ENCODE measurements around the gene CIDEB.

The CIDEB gene

DNA sequence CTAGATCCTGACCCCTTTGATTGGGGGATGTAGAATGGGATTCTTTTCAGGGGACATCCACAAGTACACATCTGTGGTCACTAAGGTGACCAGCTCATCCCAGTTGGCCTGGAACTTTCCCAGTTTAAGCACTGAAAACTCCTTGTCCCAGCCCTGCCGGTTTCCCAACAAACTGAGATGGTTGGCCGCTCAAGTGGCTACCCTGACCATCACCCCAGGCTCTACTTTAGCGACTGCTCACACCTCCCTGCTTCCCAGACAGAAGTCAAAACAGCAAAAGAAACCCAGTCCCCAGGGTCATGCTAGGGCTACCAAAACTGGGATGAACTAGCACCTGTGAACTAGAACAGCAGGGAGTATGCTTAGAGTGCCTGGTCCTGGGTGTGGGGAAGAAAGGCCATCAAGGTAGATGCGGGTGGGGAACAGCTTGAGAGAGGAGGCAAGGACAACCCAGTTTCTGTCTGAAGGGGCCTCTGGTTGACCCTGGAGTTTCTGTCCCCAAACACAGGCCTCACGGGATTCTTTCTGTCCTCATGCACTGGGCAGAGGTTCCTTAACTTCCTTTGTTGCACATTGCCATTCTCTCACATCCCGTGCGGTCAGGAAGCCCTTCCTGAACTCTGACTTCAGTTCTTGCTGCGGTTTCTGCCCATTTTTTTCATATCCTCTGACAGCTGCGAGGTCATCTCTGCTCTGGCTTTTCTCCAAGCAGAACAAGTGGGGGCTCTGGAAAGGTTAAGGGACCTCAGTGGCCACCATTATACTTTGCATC is 5.1 kb upstream of the CIDEB start:
- DNase-seq (ENCODE audit: low spot score): peak; percentile 65

DNA sequence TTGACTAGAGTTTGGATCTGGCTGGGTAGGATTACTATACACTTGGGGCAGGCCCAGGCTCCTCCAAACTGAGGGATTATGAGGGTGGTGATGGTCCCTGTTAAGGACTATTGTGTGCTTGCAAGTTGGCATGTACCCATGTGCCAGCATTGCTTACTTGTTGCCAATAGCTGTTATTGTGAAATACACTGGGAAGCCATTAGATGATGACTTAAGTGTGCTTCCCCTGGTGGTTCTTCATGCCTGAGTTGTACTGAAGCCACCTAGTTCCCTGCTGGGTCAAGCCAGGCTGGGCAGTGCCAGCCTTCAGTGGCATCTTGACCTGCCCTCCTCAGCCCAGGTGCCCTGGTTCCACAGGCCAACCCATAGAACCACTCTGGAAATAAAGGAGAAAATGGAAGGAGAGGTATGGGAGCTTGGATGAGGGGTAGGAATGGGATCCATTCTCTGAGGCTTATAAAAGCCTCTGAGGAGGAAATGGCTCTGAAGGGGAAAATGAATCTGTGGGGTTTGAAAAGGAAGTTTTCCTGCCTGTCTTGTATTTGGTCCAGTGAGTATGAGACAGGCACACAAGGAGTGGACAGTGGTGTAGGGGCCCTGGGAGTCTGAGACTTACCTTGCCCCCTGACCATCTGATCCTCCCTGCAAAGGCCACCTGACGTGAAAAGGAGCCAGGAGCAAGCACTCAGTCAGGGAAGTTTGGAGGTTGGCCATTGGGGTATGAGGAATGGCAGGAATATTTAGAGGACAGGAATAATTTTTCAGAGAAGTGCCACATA is 4.2 kb upstream of the CIDEB start:
- no peak for DNase-seq (ENCODE audit: low spot score)

DNA sequence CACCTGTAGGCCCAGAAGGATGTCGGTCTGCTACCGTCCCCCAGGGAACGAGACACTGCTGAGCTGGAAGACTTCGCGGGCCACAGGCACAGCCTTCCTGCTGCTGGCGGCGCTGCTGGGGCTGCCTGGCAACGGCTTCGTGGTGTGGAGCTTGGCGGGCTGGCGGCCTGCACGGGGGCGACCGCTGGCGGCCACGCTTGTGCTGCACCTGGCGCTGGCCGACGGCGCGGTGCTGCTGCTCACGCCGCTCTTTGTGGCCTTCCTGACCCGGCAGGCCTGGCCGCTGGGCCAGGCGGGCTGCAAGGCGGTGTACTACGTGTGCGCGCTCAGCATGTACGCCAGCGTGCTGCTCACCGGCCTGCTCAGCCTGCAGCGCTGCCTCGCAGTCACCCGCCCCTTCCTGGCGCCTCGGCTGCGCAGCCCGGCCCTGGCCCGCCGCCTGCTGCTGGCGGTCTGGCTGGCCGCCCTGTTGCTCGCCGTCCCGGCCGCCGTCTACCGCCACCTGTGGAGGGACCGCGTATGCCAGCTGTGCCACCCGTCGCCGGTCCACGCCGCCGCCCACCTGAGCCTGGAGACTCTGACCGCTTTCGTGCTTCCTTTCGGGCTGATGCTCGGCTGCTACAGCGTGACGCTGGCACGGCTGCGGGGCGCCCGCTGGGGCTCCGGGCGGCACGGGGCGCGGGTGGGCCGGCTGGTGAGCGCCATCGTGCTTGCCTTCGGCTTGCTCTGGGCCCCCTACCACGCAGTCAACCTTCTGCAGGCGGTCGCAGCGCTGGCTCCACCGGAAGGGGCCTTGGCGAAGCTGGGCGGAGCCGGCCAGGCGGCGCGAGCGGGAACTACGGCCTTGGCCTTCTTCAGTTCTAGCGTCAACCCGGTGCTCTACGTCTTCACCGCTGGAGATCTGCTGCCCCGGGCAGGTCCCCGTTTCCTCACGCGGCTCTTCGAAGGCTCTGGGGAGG is 3.1 kb upstream of the CIDEB start, which contains the start of gene LTB4R:
TSS of gene LTB4R (plus strand) at position 857 of the 959 bp plus-strand sequence. CDS start 4,150 bp downstream, outside the sequence.
- peak; percentile 82 for DNase-seq (ENCODE audit: low spot score)

DNA sequence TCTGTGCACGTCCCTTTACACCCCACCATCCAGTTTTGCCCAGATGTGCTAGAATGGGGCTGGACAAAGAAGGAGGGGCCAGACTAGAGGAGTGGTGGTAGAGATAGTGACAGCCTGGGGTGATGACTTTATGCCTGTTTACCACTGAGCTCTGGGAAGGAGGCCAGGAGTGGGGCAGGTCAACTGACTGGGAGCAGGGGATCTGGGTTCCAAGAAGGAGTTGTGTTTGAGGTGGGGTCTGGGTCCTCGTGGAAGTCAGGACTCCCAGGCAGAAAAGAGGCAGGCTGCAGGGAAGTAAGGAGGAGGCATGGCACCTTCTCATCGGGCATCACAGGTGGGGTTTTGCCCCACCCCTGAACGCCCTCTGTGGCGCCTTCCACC is 2.5 kb upstream of the CIDEB start:
- DNase-seq (ENCODE audit: low spot score): no peak

DNA sequence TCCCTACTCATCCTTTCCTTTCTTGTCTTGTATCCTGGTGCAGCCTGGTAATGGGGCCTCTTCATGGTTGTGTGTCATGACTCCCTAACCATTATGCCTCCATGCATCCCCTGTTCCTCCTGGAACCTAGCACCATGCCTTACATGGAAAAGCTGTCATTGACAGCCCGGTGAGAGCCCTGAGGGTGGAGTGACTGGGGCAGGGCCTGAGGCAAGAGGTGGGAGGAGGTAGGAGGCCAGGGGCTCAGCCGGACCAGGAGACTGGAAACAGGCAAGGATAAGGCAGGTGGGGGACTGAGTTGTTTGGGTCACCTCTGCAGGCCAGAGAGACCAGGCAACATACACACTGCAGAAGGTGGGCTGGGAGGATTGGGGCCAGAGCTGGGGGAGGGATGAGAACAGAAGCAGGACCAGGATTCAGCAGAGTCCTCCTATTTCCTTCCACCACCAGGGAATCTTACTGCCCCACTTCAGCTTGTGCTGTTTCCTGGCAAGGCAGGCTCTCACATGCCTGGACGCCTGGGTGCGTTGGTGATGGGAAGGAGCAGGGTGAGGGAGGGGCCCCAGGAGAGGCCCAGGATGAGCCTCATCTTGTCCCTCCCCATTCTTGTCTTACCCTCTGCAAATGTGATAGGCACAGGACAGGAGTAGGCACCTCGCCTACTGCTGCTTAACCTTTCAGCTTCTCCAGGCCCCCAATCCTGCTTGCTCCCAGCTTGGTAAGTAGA is 1.9 kb upstream of the CIDEB start, which contains the start of gene LTB4R2:
TSS of gene LTB4R2 (plus strand) at position 603 of the 727 bp plus-strand sequence. CDS start 525 bp downstream, outside the sequence.
- DNase-seq (ENCODE audit: low spot score): no peak

DNA sequence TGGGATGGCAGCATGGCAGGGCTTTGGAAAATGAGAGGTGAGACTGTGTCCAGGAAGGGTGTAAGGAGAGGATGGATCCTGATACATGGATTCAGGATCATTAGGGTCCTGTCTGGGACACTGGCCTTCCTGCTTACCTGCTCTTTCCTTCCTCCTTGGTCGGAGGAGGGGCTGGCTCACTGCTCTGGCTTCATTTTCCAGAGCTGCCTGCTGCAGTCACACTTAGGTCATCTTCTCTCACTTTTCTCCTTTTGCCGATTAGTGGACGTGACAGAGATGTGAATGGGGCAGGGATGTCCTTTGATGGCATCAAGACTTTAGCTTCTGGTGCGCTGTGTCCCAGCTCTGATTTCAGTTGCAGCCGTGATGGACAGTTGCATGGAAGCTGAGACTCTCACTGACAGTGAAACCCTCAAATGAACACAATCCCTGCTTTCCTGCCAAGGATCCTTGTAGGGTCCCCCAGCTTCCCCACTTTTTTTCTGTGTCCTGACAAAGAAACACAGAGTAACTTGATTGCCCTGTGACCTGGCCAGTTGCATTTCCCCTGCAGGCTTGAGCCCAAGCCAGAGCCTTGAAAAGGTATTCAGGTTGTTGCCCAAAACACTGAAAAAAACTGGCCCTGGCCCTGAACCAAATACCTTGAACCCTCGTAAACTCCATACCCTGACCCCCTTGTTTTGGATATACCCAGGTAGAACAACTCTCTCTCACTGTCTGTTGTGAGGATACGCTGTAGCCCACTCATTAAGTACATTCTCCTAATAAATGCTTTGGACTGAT is 756 bp upstream of the CIDEB start:
- no peak for DNase-seq (ENCODE audit: low spot score)

DNA sequence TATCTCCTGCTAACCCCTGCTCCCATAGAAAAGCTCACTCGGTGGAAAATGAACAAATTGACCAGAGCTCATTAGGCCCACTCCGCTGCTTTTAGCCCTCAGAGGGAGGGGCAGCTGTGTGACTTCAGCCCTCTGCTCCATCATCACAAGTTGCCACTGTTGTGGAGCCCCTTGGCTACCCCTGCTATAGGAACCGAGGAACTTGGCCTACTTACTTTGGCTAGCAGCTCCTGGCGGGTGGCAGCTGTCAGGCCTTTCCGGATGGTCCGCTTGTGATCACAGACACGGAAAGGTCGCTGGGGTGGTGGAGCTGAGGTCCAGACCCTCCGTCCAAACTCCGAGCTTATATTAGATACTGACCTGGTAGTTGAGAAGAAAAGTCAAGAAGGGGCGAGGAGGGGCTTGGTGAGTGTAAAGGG is 612 bp downstream of the CIDEB start:
- DNase-seq (ENCODE audit: low spot score): no peak

DNA sequence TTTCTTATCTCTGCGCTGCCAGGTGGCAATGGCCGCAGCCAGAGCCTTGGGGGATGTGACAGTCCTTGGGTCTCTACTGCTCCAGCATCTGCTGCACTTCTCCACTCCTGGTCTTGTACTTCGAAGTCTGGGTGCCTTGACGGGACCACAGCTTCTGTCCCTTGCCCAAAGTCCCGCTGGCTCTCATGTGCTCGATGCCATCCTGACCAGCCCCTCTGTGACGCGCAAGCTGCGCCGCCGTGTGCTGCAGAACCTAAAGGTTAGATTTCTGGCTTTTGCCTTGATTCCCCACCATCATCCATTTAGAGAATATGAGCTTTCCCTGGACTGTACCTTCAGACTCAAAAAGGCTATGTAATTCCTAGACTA is 3.8 kb downstream of the CIDEB start:
- DNase-seq (ENCODE audit: low spot score): no peak

DNA sequence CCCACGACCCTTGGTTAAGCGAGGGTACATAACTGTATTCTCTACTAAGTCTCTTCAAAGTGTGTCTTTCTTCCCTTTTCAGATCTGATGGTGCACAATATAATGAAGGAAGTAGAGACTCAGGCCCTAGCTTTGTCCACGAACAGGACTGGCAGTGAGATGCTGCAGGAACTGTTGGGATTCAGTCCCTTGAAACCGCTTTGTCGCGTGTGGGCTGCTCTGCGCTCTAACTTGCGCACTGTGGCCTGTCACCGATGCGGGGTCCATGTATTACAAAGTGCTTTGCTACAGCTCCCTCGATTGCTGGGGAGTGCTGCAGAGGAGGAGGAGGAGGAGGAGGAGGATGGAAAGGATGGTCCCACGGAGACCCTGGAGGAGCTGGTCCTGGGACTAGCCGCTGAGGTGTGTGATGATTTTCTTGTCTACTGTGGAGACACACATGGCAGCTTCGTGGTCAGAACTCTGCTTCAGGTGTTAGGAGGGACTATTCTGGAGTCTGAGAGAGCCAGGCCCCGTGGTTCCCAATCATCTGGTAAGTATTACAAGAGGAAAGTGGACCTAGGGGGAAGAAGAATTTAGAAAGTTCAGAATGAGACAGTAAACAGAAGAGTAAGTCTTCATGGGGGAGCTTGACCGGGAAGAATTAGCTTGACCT is 7.3 kb downstream of the CIDEB start:
- no peak for DNase-seq (ENCODE audit: low spot score)

DNA sequence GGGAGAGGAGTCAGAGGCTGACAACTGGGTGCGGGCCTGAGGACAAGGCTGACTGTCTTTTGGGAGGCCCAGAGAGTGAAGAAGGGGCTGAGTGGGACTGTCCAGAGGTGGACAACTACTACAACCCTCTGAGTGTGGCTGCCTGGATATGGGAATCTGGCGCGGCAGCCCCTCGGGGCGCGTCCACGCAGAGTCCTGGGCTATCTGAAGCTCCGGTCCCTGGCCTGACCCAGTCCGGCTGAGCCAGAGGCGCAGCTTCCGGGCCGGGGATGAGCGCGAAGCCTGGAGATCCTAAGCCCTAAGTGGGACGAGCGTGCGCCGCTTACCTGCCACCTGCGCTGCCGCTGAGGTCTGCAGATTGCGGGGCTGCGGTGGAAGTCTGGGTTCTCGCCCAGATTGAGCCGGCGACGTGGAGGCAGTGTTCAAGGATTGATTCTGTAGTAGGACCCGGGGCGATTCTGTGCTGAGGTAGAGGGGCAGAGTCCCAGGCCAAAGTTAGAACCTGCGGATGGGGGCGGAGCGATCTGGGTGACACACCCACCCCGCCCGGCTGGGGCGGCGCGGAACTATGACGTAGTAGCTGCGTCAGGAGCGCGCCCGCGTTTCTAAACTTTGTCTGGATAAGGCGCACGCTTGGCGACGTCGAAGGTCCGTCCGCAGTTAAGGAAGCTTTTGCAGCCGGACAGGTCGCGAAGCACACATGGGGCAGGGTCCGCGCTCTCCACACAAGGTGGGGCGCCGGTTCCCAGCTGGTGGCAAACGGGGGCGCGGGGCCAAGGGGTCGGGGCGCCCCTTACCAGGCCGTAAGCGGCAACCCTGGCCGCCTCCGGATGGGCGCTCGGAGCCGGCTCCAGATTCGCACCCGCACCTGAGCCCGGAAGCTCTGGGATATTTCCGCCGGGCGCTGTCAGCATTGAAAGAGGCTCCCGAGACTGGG is 8.3 kb downstream of the CIDEB start, which contains the start of the genes DHRS1 and NOP9:
TSS of gene DHRS1 (minus strand) at position 526 of the 937 bp plus-strand sequence. CDS start 674 bp downstream, outside the sequence.
TSS of gene NOP9 (plus strand) at position 596 of the 937 bp plus-strand sequence. CDS start at position 701, 105 bp downstream.
- peak; percentile 93 for DNase-seq (ENCODE audit: low spot score)

DNA sequence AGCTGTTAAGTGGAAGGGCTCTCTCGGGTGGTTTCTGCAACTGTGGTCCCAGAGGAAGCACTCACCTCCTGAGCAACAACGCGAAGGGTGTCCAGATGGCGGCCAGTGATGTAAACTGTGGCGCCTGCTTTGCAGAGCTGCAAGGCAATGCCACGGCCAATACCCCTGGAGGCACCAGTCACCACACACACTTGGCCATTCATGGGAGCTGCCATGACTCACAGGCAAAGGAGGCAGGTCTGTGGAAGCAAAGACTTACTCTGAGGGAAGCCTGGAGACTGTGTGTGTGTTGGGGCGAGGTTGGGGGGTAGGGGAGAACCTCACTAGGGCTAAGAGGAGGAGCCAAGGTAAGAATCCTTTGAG is 8.9 kb downstream of the CIDEB start:
- no peak for DNase-seq (ENCODE audit: low spot score)

DNA sequence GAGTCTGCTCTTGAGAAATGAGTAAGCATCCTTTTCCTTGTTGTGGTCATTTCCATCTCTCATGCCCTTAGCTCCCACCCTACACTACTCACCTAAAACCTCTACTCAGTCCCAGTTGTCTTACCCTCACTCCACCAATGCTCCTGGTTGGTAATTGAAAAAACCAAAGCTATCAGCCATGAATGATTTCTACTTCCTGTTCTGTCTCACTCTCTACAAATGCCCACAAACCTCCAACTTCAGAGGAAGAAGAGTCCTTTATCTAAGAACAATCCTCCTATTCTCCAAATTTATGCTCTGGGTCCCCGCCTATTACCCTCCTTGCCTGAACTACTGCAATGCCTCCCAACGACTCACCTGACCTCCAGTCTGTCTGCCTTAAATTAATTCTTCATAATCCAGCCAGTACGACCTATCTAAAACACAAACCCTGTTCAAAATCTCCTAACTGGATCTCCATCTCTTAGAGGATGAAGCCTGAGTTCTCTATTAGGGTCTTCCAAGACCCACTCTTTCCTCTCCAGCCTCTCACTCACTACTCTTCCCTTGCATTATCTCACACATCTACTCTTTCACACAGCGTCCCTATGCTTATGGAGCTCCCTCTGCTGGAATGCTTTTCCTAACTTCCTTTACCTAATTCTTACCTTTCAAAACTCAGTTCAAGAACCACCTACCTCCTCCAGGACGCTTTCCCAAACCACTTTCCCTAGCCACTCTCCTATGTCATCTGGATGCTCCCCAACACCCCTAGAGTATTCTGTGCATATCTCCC is 10.4 kb downstream of the CIDEB start:
- DNase-seq (ENCODE audit: low spot score): no peak

DNA sequence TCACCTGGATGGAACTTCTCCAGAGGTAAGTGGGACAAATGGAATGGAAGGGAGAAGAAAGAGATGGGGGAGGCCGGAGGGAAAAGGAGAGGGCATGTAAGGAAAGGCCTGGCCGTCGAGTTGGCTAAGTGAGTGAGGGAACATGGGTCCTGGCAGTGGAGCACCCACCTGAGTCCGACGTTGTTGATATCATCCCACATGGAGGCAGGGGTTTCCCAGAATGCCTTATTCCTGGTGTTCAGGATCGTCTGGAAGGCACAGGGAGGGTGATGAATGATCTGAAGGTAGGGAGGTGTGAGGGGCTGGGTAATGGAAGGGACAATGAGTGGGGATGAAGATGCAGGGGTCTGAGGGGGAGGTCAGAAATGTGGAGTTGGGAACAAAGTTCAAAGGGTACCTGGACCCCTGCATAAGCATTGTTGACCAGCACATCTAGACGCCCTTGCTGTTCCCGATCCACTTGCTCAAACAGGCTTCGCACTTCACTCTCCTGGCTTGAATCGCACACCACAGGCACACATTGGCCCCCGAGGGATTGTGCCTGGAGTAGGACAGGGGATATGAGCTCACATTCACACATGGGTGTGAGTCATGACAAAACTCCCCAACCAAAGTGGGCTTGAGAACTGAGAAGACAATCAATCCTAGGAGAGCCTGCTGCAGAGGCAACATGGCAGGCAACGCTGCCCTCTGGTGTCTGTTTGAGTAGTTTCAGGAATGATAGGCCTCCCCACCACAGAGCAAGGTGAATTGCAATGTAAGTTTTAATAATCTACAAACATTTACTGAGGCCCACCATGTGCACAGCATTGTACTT is 11.2 kb downstream of the CIDEB start:
- peak; percentile 86 for DNase-seq (ENCODE audit: low spot score)

DNA sequence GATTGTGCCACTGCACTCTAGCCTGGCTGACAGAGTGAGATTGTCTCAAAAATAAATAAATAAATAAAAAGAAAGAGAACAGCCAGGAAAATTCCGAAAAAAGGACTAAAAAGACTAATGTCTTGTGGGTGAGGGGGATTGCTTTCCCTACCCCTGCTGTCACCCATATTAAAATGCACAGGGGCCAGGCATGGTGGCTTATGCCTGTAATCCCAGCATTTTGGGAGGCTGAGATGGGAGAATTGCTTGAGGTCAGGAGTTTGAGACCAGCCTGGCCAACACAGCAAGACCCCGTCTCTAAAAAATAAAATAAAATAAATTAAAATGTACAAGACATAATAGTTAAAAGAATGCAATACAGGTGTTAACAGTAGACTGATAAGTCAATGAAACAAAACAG is 14.3 kb downstream of the CIDEB start:
- no peak for DNase-seq (ENCODE audit: low spot score)

DNA sequence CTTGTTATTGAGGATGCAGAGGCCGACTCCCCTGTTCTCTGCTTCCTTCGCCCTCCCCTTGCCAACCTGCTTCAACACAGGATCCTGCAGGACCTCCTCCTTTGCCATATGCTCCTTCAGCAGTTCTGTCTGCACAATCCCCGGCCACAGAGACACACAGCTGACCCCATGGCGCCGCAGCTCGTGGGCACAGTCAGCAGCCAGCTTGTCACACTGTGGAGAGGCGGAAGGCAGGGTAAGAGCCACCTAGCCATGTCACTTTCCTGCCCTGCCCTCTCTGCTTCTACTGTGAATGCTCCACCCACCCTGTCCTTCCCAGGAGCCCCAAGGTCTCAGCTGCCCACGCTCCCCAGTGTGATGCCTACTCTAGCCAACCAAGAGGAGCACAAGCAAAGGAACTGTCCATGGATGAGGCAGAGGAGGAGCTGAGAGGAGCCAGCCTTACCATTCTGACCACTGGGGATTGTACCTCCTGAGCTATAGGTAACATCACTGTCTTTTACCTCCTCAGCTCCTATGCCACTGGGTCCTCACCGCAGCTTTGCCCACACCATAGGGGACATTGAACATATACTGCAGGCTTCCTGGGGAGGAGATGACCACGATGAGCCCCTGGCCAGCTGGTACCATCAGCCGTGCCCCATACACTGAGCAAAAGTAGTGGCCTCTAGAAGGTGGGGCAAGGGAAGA is 15.5 kb downstream of the CIDEB start:
- no peak for DNase-seq (ENCODE audit: low spot score)

DNA sequence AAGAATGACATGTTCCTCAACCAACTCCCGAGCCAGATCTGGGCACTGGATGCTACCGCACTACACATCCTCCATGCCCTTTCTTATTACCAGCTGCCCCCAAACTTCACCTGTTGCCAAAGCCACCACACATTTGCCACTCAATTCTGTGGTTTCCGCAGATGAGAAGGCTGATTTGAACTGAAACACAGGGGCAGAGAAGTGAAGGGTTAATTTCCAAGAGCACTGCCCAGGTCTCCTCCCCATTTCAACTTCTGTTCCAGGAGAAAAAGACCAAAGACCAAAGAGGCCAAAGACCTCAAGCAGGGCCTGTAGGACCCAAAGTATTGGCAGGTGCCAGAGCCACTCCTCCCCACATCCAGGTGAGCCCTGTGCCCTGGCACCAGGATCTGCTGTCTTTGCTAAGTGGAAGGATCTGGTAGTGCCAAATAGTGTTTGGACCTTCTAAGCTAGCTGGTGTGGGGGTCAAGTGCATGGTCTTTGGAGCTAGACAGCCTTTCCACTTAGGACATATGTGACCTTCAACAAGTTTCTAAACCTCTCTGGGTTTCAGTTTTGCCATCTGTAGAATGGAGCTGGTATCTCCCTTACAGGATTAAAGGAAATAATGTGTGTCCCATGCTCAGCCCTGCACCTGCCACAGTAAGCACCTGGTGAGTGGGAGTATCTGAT is 16.2 kb downstream of the CIDEB start:
- no peak for DNase-seq (ENCODE audit: low spot score)
